Measurements from ENCODE around the gene SHROOM3.

- no peak for TF ChIP-seq CTCF (IDR thresholded peaks at IDR 0.05)
- no peak for TF ChIP-seq POLR2AphosphoS5 (IDR thresholded peaks at IDR 0.05)
Observed at GRCh38 chr4:76802236-76803021, 367.4 kb downstream of the SHROOM3 start.
